Limb (tissue), 2 donors: ENCODE data around the gene UNCX.
"Not testable (repeated sequence)": the region's sequence is repeated elsewhere in the genome, so short reads cannot be mapped to it uniquely, and the experiment has no call there.

Source experiments
- DNase-seq, 2 donors: peaks; one replicate each; pipeline ENCODE4 v3.0.0-alpha.2; 2016; ENCODE audit errors: extremely low spot score in 2 of 2

Gene UNCX

GRCh38 chr7:1255080-1255816 lies 22.6 kb downstream of the UNCX start:
- DNase-seq = peak in 1 of 2 donors; percentile 30

GRCh38 chr7:1255817-1256340 lies 23.2 kb downstream of the UNCX start:
- no peak for DNase-seq

- no peak for DNase-seq
Observed at GRCh38 chr7:1256621-1257020, 23.9 kb downstream of the UNCX start.

- no peak for DNase-seq
Observed at GRCh38 chr7:1257221-1257620, 24.5 kb downstream of the UNCX start.

- no peak for DNase-seq
Observed at GRCh38 chr7:1257863-1258262, 25.2 kb downstream of the UNCX start.

GRCh38 chr7:1259621-1260243 lies 27.1 kb downstream of the UNCX start:
- DNase-seq = no peak

- no peak for DNase-seq
Observed at GRCh38 chr7:1260244-1260635, 27.6 kb downstream of the UNCX start.

- DNase-seq = not testable (repeated sequence)
Observed at GRCh38 chr7:1261036-1261435, 28.4 kb downstream of the UNCX start.

- no peak for DNase-seq
Observed at GRCh38 chr7:1262441-1262840, 29.8 kb downstream of the UNCX start.

- DNase-seq = no peak
Observed at GRCh38 chr7:1263391-1263951, 30.8 kb downstream of the UNCX start.

- DNase-seq = no peak
Observed at GRCh38 chr7:1264345-1265280, 31.9 kb downstream of the UNCX start.

GRCh38 chr7:1267016-1267900 lies 34.6 kb downstream of the UNCX start:
- DNase-seq = no peak

GRCh38 chr7:1268076-1268815 lies 35.6 kb downstream of the UNCX start:
- DNase-seq = no peak

GRCh38 chr7:1268866-1269265 lies 36.2 kb downstream of the UNCX start:
- peak in 1 of 2 donors; percentile 35 for DNase-seq

- no peak for DNase-seq
Observed at GRCh38 chr7:1269336-1269890, 36.7 kb downstream of the UNCX start.

GRCh38 chr7:1270181-1270580 lies 37.5 kb downstream of the UNCX start:
- DNase-seq = no peak

- no peak for DNase-seq
Observed at GRCh38 chr7:1271046-1271445, 38.4 kb downstream of the UNCX start.

GRCh38 chr7:1271656-1272055 lies 39.0 kb downstream of the UNCX start:
- no peak for DNase-seq

- not testable (repeated sequence) for DNase-seq
Observed at GRCh38 chr7:1272136-1272535, 39.5 kb downstream of the UNCX start.
